Panc1 (cell line): ENCODE data around the gene ASB1. TPM values are rescaled to one million over a fixed set of nuclear protein-coding genes. Genes with fewer than 3 reads are reported as not detected.

ENCODE experiments used
- ATAC-seq: fragments of 200-7000 bp; cut with Tn5 transposase; 2 replicates; pipeline ENCODE4 v1.9.1; 2020; ENCODE audit warnings: mild to moderate bottlenecking, moderate library complexity
- BruUV-seq: library from RNA; stranded (reverse); fragments of 400-500 nt; replicated peaks from 2 replicates; lab custom pipeline; 2021; lab: Mats Ljungman, UMichigan
- CTCF ChIA-PET: fragments of 300-600 bp; sonication (Branson Sonifier 250); formaldehyde crosslinking; loops from one replicate; lab custom pipeline; 2022; ENCODE audit warnings: antibody characterized with exemption; lab: Charles Lee
- POLR2A ChIA-PET: fragments of 300-600 bp; sonication (Branson Sonifier 250); formaldehyde crosslinking; loops from one replicate; lab custom pipeline; 2022; ENCODE audit warnings: antibody characterized with exemption; lab: Charles Lee
- DNase-seq: peaks from one replicate; pipeline ENCODE4 v3.0.0-alpha.2; 2010; ENCODE audit warnings: low read depth, low spot score
- H3K27ac ChIP-seq: 2 replicates; pipeline ENCODE4 v1.5.1; 2011; ENCODE audit warnings: mild to moderate bottlenecking, low read length, inconsistent platforms
- H3K27me3 ChIP-seq: fragments of 200-500 bp; sonication (Bioruptor generic); 2 replicates; pipeline ENCODE4 v1.6.0; 2014; ENCODE audit warnings: low read length, inconsistent platforms; ENCODE audit not compliant: control insufficient read depth, insufficient read depth
- H3K36me3 ChIP-seq: fragments of 200-500 bp; sonication (Bioruptor generic); 2 replicates; pipeline ENCODE4 v1.5.1; 2014; ENCODE audit warnings: inconsistent platforms, mild to moderate bottlenecking, low read length, moderate library complexity; ENCODE audit not compliant: control insufficient read depth, insufficient read depth
- H3K4me1 ChIP-seq: 2 replicates; pipeline ENCODE4 v1.5.1; 2011; ENCODE audit warnings: inconsistent platforms, mild to moderate bottlenecking, low read length, moderate library complexity; ENCODE audit not compliant: control insufficient read depth, insufficient read depth
- H3K4me3 ChIP-seq, 2 experiments: 2 replicates each; pipeline ENCODE4 v1.5.1; 2011 to 2012; ENCODE audit warnings: low read depth in 2 of 2, low read length in 2 of 2, mild to moderate bottlenecking in 2 of 2, inconsistent platforms in 1 of 2, moderate library complexity in 1 of 2
- H3K9me3 ChIP-seq: fragments of 200-500 bp; sonication (Bioruptor generic); 2 replicates; pipeline ENCODE4 v1.5.1; 2014; ENCODE audit warnings: low read depth, mild to moderate bottlenecking, inconsistent platforms, low read length, moderate library complexity; ENCODE audit not compliant: control insufficient read depth, insufficient read depth
- CTCF ChIP-seq: fragments of 450-650 bp; IDR thresholded peaks from 2 replicates; pipeline ENCODE4 v1.5.1; 2017; ENCODE audit warnings: mild to moderate bottlenecking
- POLR2AphosphoS5 ChIP-seq: IDR thresholded peaks from 2 replicates; pipeline ENCODE4 v1.6.1; 2012; ENCODE audit warnings: mild to moderate bottlenecking, low read depth, low read length, moderate library complexity
- REST ChIP-seq, 2 experiments: IDR thresholded peaks; 2 replicates each; pipeline ENCODE4 v1.6.1; 2011 to 2012; ENCODE audit warnings: low read depth in 2 of 2, control low read depth in 1 of 2, low read length in 1 of 2, mild to moderate bottlenecking in 1 of 2, moderate library complexity in 1 of 2; ENCODE audit not compliant: insufficient read depth in 1 of 2
- SIN3A ChIP-seq: IDR thresholded peaks from 2 replicates; pipeline ENCODE4 v1.6.1; 2012; ENCODE audit warnings: low read depth, mild to moderate bottlenecking, low read length, moderate library complexity, borderline replicate concordance; ENCODE audit not compliant: insufficient read depth
- TCF7L2 ChIP-seq: IDR thresholded peaks from 2 replicates; pipeline ENCODE4 v1.6.1; 2011; ENCODE audit warnings: mild to moderate bottlenecking, low read depth, low read length, inconsistent platforms
- in situ Hi-C: cut with HindIII; loops from 2 replicates; pipeline ENCODE4 v1.10.0; 2016; ENCODE audit warnings: low sequenced_read_pairs, low pct_unique_long_range_greater_than_20kb
- intact Hi-C: fragments of 100-400 bp; cut with micrococcal nuclease; formaldehyde crosslinking; loops from one replicate; pipeline ENCODE4 v1.10.0; 2022; ENCODE audit not compliant: unreplicated experiment
- total RNA-seq: library from RNA; stranded (reverse); gene quantifications from one replicate; pipeline ENCODE4 v1.2.1, GENCODE V29; 2021; ENCODE audit not compliant: unreplicated experiment

ASB1 gene
- total RNA-seq, 1 experiment from 2014 or later, result 57.3 TPM

GRCh38 chr2:238380785-238381184, 45.9 kb upstream of the ASB1 start:
- TF ChIP-seq CTCF, result no peak
- no peak for TF ChIP-seq REST (IDR thresholded peaks at IDR 0.05; ENCODE audit: insufficient read depth in 1 of 2, low read depth in 2 of 2, low read length in 1 of 2)
- no peak for TF ChIP-seq SIN3A
- TF ChIP-seq TCF7L2, result no peak
- no peak for TF ChIP-seq POLR2AphosphoS5
- in situ Hi-C loops, result no loop called here
- Histone ChIP-seq H3K4me1 (no peaks in the 10 kb centered on the region), H3K9me3 (no peaks in the 10 kb centered on the region), H3K27me3 (no peaks in the 10 kb centered on the region), H3K27ac (no peak overlapping the region), H3K4me3 (no peak overlapping the region), H3K36me3 (no peaks in the 10 kb centered on the region)
- no TSS peak for BruUV-seq
- POLR2A ChIA-PET, result no interaction called here
- no peak for DNase-seq
- intact Hi-C loops, result no loop called here
- no peak for ATAC-seq
- CTCF ChIA-PET, result no interaction called here

GRCh38 chr2:238381341-238382115, 45.2 kb upstream of the ASB1 start:
- no peak overlapping the region for H3K4me3 ChIP-seq
- no peaks in the 10 kb centered on the region for H3K27me3 ChIP-seq
- intact Hi-C loops (no loop called here), in situ Hi-C loops (no loop called here)
- POLR2A ChIA-PET, result no interaction called here
- H3K9me3 ChIP-seq, result no peaks in the 10 kb centered on the region
- no peak for ATAC-seq
- H3K27ac ChIP-seq, result no peak overlapping the region
- H3K4me1 ChIP-seq, result no peaks in the 10 kb centered on the region
- no peaks in the 10 kb centered on the region for H3K36me3 ChIP-seq
- CTCF ChIA-PET, result no interaction called here
- BruUV-seq, result no TSS peak
- no peak for DNase-seq
- TF ChIP-seq TCF7L2 (no peak), CTCF (no peak), SIN3A (no peak), REST (IDR thresholded peaks at IDR 0.05; ENCODE audit: insufficient read depth in 1 of 2, low read depth in 2 of 2, low read length in 1 of 2) (no peak), POLR2AphosphoS5 (no peak)
